ENCODE data around the gene MRPS11. TPM values are rescaled to one million over a fixed set of nuclear protein-coding genes. Genes with fewer than 3 reads are reported as not detected.

MRPS11 gene
- total and polyA plus RNA-seq, 12 donors, result 47.5 to 95.0 (median 64.7) TPM

GRCh38 chr15:88450125-88450798, 17.2 kb upstream of the MRPS11 start:
- Histone ChIP-seq H3K36me3 (no peaks in the 10 kb centered on the region), H3K9me3 (no peaks in the 10 kb centered on the region), H3K27me3 (peaks cover 0 to 7% (median 0%) of the 10 kb centered on the region in 7 donors), H3K27ac (no peak overlapping the region), H3K4me3 (no peak overlapping the region), H3K4me1 (peaks cover 0 to 17% (median 10%) of the 10 kb centered on the region in 9 donors)
- WGBS, 2 donors, result 4 to 5% methylated on average over 12 of the region's 12 CpGs
- DNase-seq (peak; percentile 48 to 60), ATAC-seq (peak in 6 of 8 donors; percentile 24 to 69 (median 62))
- intact Hi-C loops (cut with DNase I), result loop anchor here in 1 of 10 donors (5.0 kb wide), 1 partner anchor 193 kb away; the partner anchor contains the start of gene NTRK3
- peak; percentile 40 to 75 (median 70) for TF ChIP-seq CTCF (IDR thresholded peaks at IDR 0.05)

DNA sequence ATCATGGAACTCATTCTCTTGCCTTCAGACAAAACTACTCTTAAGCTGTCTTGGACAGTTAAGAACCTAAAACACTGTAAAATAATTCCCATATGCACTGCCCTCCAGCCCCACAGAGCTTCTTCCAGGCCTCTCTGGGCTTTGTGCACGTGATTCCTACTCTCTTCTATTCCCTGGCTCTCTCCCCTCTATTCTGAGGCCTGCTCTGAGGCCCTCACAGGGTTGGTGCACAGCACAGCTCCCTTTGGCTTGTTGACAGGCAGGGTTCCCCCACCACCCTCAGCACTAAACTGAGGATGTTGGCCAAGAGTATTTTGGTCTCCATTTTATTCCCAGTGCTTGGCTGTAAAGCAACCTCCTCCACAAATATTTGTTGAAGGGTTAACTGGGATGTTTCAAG, 13.9 kb upstream of the MRPS11 start:
- H3K27ac ChIP-seq, result no peak overlapping the region
- no peak for TF ChIP-seq CTCF (IDR thresholded peaks at IDR 0.05)
- H3K36me3 ChIP-seq, result peaks cover 0 to 30% (median 8%) of the 10 kb centered on the region in 9 donors
- H3K27me3 ChIP-seq, result peaks cover 0 to 7% (median 0%) of the 10 kb centered on the region in 7 donors
- ATAC-seq (peak in 2 of 8 donors; percentile 20 to 22), DNase-seq (no peak)
- H3K4me1 ChIP-seq, result peaks cover 0 to 20% (median 10%) of the 10 kb centered on the region in 9 donors
- 13 to 23% methylated on average over 1 of the region's 1 CpG for WGBS, 2 donors
- no peaks in the 10 kb centered on the region for H3K9me3 ChIP-seq
- intact Hi-C loops (cut with DNase I), result loop anchor here in 2 of 10 donors (2.0 to 5.0 kb wide), 2 partner anchors 185 to 196 kb away; partner anchors contain the start of gene NTRK3 (in 1 of the 2)
- no peak overlapping the region for H3K4me3 ChIP-seq

DNA sequence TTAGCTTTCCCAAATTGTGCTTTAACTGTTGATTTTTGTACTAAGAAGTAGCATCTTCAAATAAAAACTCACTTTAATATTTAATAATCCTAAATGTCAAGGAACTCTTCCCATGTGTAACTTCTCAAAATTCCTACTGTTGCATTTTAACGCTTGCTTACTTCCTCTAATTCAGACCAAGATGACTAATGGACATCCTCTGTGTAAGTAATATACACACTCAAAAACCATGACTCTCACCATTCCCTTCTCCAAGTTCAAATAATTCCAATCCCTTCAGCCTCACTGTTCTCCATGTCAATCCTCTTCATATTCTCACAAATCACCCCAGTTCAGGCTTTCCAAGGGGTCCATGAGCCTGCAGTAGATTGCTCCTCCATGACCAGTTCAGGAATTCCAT, 13.3 kb upstream of the MRPS11 start:
- intact Hi-C loops (cut with DNase I), result loop anchor here in 1 of 10 donors (5.0 kb wide), 1 partner anchor 197 kb away; the partner anchor contains the start of gene NTRK3
- H3K27ac ChIP-seq, result no peak overlapping the region

More for the DNA sequence above, 13.3 kb upstream of the MRPS11 start:
- ATAC-seq (no peak), DNase-seq (no peak)
- 34 to 48% methylated on average over 1 of the region's 1 CpG for WGBS, 2 donors
- H3K27me3 ChIP-seq, result peaks cover 0 to 7% (median 0%) of the 10 kb centered on the region in 7 donors
- H3K36me3 ChIP-seq, result peaks cover 0 to 35% (median 12%) of the 10 kb centered on the region in 9 donors
- H3K4me1 ChIP-seq, result peaks cover 0 to 20% (median 10%) of the 10 kb centered on the region in 9 donors
- H3K4me3 ChIP-seq, result no peak overlapping the region
- no peaks in the 10 kb centered on the region for H3K9me3 ChIP-seq
- no peak for TF ChIP-seq CTCF (IDR thresholded peaks at IDR 0.05)

Measured in heart right ventricle (tissue), 16 donors.